GM23248 (cell line): Measurements from ENCODE around the gene OSBP2. TPM values are rescaled to one million over a fixed set of nuclear protein-coding genes. Genes with fewer than 3 reads are reported as not detected.

Experiments
- DNase-seq: peaks from one replicate; pipeline ENCODE4 v3.0.0-alpha.2; 2015
- H2AFZ ChIP-seq: fragments of 200-600 bp; sonication (generic); 2 replicates; pipeline ENCODE4 v1.6.1; 2016; ENCODE audit warnings: antibody characterized with exemption
- H3F3A ChIP-seq: fragments of 200-600 bp; sonication (generic); 2 replicates; pipeline ENCODE4 v1.6.1; 2016; ENCODE audit warnings: mild to moderate bottlenecking, antibody characterized with exemption, mixed run types; ENCODE audit not compliant: insufficient read depth
- H3K27ac ChIP-seq: fragments of 200-600 bp; sonication (generic); 2 replicates; pipeline ENCODE4 v1.5.1; 2016; ENCODE audit warnings: mild to moderate bottlenecking
- H3K27me3 ChIP-seq: fragments of 200-600 bp; sonication (generic); replicated peaks from 2 replicates; pipeline ENCODE4 v1.6.1; 2016; ENCODE audit warnings: mild to moderate bottlenecking; ENCODE audit not compliant: insufficient read depth
- H3K36me3 ChIP-seq: fragments of 200-600 bp; sonication (generic); 2 replicates; pipeline ENCODE4 v1.6.1; 2016; ENCODE audit warnings: low read depth, mild to moderate bottlenecking
- H3K4me1 ChIP-seq: fragments of 200-600 bp; sonication (generic); 2 replicates; pipeline ENCODE4 v1.6.1; 2016; ENCODE audit warnings: mild to moderate bottlenecking; ENCODE audit not compliant: insufficient read depth
- H3K4me2 ChIP-seq: fragments of 200-600 bp; sonication (generic); one replicate; pipeline ENCODE4 v1.6.1; 2016; ENCODE audit warnings: mild to moderate bottlenecking; ENCODE audit not compliant: unreplicated experiment
- H3K4me3 ChIP-seq: fragments of 200-600 bp; sonication (generic); 2 replicates; pipeline ENCODE4 v1.5.1; 2016; ENCODE audit warnings: mild to moderate bottlenecking
- H3K79me2 ChIP-seq: fragments of 200-600 bp; sonication (generic); 2 replicates; pipeline ENCODE4 v1.6.1; 2016; ENCODE audit warnings: mild to moderate bottlenecking; ENCODE audit not compliant: insufficient read depth
- H3K9ac ChIP-seq: fragments of 200-600 bp; sonication (generic); 2 replicates; pipeline ENCODE4 v1.6.1; 2016; ENCODE audit warnings: mild to moderate bottlenecking
- H3K9me2 ChIP-seq: fragments of 200-600 bp; sonication (generic); 2 replicates; pipeline ENCODE4 v1.6.1; 2016; ENCODE audit warnings: mixed run types, mild to moderate bottlenecking, moderate library complexity; ENCODE audit not compliant: insufficient read depth
- H3K9me3 ChIP-seq: fragments of 200-600 bp; sonication (generic); one replicate; pipeline ENCODE4 v1.6.1; 2017; ENCODE audit warnings: low read depth
- H4K20me1 ChIP-seq: fragments of 200-600 bp; sonication (generic); 2 replicates; pipeline ENCODE4 v1.6.0; 2016; ENCODE audit not compliant: insufficient read depth
- EZH2 ChIP-seq: fragments of 200-600 bp; sonication (generic); IDR thresholded peaks from 2 replicates; pipeline ENCODE4 v1.6.1; 2018; ENCODE audit warnings: antibody characterized with exemption, mild to moderate bottlenecking; ENCODE audit not compliant: insufficient read depth, poor library complexity, severe bottlenecking
- EZH2phosphoT487 ChIP-seq: fragments of 200-600 bp; sonication (generic); IDR thresholded peaks from 2 replicates; pipeline ENCODE4 v1.6.1; 2018; ENCODE audit warnings: antibody characterized with exemption, moderate library complexity, mild to moderate bottlenecking, low read depth; ENCODE audit not compliant: insufficient read depth
- WGBS, 2 experiments: methylation state at CpG; one replicate each; pipeline ENCODE4 v1.1.6; 2015 to 2017; ENCODE audit warnings: low lambda C conversion rate in 2 of 2, low coverage in 1 of 2; ENCODE audit errors: missing lambda C conversion rate in 2 of 2; 5-methylcytosine and 5-hydroxymethylcytosine counted together
- in situ Hi-C: fragments of 300-500 bp; cut with MboI; formaldehyde crosslinking; loops from 2 replicates; pipeline ENCODE4 v1.15.0; 2020
- polyA plus RNA-seq: library from polyadenylated mRNA; unstranded; fragments of >200 nt; fragmentation: Nextera tagmentation; extraction: Ambion mirVana; gene quantifications from 2 replicates; pipeline ENCODE4 v1.2.1, GENCODE V29; 2016
- total RNA-seq: library from RNA; depleted of rRNA; stranded (reverse); fragments of >200 nt; shearing (Covaris generic); gene quantifications from 2 replicates; pipeline ENCODE4 v1.2.3, GENCODE V29; 2014

Gene OSBP2
- total and polyA plus RNA-seq, 2 experiments from 2014 or later, result 1.1 to 1.3 TPM

DNA sequence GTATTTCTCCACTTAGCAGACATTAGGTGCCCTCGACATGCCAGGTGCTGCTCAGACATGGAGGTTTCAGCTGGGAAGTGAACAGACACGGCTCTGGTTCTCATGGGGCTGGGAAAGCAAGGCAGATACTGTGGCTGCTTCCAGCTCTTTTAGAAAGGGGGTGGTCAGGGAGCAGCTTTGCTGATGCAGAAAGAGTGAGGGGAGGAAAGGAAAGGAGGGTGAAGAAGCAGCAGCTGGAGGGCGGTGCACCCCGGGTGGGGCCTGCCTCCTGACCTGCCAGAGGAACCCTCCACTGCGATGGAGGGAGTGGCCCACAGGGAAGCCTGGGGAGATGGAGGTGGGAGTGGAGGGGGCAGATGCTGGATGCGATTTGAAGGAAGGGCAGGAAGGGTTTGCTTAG lies 197.1 kb downstream of the OSBP2 start:
- in situ Hi-C loops, result no loop called here
- H3K27me3 ChIP-seq, result no peaks in the 10 kb centered on the region
- H3K36me3 ChIP-seq, result no peaks in the 10 kb centered on the region
- no peaks in the 10 kb centered on the region for H3K79me2 ChIP-seq
- no peak overlapping the region for H3K4me2 ChIP-seq
- DNase-seq, result no peak
- H3K9ac ChIP-seq, result no peak overlapping the region
- H3K4me3 ChIP-seq, result no peak overlapping the region
- no peak overlapping the region for H3K27ac ChIP-seq
- H3K9me2 ChIP-seq, result no peaks in the 10 kb centered on the region
- H3K4me1 ChIP-seq, result no peaks in the 10 kb centered on the region
- H4K20me1 ChIP-seq, result no peaks in the 10 kb centered on the region
- WGBS, 2 experiments, result 90 to 91% methylated on average over 6 of the region's 6 CpGs
- H2AFZ ChIP-seq, result no peak overlapping the region
- H3K9me3 ChIP-seq, result no peaks in the 10 kb centered on the region
- TF ChIP-seq EZH2phosphoT487 (no peak), EZH2 (no peak)
- H3F3A ChIP-seq, result no peaks in the 10 kb centered on the region

DNA sequence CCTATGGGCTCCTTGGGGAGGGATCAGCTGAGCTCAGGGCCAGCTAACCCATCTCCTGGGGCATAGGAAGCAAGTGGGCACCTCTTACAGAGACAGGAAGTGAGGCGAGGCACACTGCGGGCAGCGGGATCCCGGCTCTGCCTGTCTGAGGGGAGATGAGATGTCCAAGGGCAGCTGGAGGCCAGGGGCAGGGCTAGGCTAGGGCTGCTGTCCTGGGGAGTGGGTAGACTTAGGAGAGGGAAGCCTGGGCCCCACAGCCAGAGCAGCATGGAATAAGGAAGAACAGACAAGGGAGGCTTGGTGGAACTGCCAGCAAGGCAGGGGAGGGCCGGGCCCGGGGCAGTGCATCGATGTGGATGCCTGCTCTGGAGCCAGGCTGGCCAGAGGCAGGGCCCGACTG lies 197.6 kb downstream of the OSBP2 start:
- Histone ChIP-seq H3K79me2 (no peaks in the 10 kb centered on the region), H4K20me1 (no peaks in the 10 kb centered on the region), H3F3A (no peaks in the 10 kb centered on the region), H3K27ac (no peak overlapping the region), H3K4me2 (no peak overlapping the region), H3K9me2 (no peaks in the 10 kb centered on the region), H3K36me3 (no peaks in the 10 kb centered on the region), H3K4me3 (no peak overlapping the region), H3K27me3 (no peaks in the 10 kb centered on the region), H3K9ac (no peak overlapping the region), H3K9me3 (no peaks in the 10 kb centered on the region), H2AFZ (no peak overlapping the region), H3K4me1 (no peaks in the 10 kb centered on the region)
- in situ Hi-C loops, result no loop called here
- DNase-seq, result no peak
- TF ChIP-seq EZH2phosphoT487 (no peak), EZH2 (no peak)
- WGBS, 2 experiments, result 90 to 96% methylated on average over 8 of the region's 8 CpGs

DNA sequence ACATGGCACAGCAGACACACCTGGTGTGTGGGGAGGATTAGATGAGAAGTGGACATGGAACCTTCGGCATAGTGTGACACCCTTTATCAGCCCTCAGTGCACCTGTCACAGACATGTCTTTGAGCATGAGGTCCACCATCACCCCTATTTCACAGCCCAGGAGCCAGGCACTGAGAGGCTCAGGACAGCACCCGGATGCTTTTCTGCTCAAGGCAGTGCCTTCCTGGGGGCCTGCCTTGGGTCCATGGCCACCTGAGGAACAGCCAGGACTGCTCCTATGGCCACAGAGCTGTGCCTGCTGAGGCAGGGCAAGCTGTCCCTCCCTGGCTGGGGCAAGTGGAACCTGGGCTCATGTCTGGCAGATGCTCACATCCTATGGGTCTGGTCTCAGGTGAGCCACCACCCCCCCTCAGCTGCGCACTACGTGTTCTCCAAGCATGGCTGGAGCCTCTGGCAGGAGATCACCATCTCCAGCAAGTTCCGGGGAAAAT lies 198.1 kb downstream of the OSBP2 start:
- H3K27ac ChIP-seq, result no peak overlapping the region
- H3K9me3 ChIP-seq, result no peaks in the 10 kb centered on the region
- no peak overlapping the region for H3K4me2 ChIP-seq
- no peaks in the 10 kb centered on the region for H3K27me3 ChIP-seq
- WGBS, 2 experiments, result 97 to 98% methylated on average over 5 of the region's 5 CpGs
- in situ Hi-C loops, result no loop called here
- H3K4me1 ChIP-seq, result no peaks in the 10 kb centered on the region
- no peak overlapping the region for H3K4me3 ChIP-seq
- H3K79me2 ChIP-seq, result no peaks in the 10 kb centered on the region
- H3K36me3 ChIP-seq, result no peaks in the 10 kb centered on the region
- H4K20me1 ChIP-seq, result no peaks in the 10 kb centered on the region
- DNase-seq, result no peak
- no peak overlapping the region for H2AFZ ChIP-seq
- no peaks in the 10 kb centered on the region for H3F3A ChIP-seq
- H3K9ac ChIP-seq, result no peak overlapping the region
- H3K9me2 ChIP-seq, result no peaks in the 10 kb centered on the region
- TF ChIP-seq EZH2phosphoT487, result no peak
- no peak for TF ChIP-seq EZH2

DNA sequence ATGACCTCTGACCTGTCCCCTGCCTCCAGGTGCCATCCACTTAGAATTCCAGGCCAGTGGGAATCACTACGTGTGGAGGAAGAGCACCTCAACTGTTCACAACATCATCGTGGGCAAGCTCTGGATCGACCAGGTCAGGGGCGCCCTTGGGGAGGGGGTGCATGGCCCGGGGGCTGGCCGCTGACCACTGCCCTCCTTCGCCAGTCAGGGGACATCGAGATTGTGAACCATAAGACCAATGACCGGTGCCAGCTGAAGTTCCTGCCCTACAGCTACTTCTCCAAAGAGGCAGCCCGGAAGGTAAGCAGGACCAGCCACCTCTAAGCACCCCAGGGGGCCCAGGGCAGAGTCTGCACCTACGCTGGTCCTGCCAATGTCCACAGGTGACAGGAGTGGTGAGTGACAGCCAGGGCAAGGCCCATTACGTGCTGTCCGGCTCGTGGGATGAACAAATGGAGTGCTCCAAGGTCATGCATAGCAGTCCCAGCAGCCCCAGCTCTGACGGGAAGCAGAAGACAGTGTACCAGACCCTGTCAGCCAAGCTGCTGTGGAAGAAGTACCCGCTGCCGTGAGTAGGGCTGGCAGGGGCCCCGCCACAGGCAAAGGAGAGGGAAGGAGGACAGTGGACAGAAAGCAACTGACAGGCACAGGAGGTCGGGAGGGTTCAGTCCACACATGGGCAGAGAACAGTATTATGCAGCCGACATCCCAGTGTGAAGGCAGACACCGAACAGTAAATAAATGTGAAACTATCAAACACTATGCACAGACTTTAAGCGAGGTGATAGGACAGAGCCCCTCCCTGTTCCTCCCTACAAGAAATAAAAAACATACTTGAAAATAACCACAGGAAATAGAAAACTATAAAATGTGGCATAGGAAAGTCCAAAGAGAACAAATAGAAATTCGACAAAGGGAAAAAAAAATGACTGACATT lies 199.0 kb downstream of the OSBP2 start:
- H3K4me1 ChIP-seq, result no peaks in the 10 kb centered on the region
- H3K9me2 ChIP-seq, result no peaks in the 10 kb centered on the region
- no peaks in the 10 kb centered on the region for H4K20me1 ChIP-seq
- H3K9me3 ChIP-seq, result no peaks in the 10 kb centered on the region
- H3K4me3 ChIP-seq, result no peak overlapping the region
- no peaks in the 10 kb centered on the region for H3F3A ChIP-seq
- H3K27ac ChIP-seq, result no peak overlapping the region
- 83 to 85% methylated on average over 21 to 23 of the region's 23 CpGs for WGBS, 2 experiments
- H3K4me2 ChIP-seq, result no peak overlapping the region
- in situ Hi-C loops, result no loop called here
- no peak for DNase-seq
- H2AFZ ChIP-seq, result no peak overlapping the region
- no peaks in the 10 kb centered on the region for H3K27me3 ChIP-seq
- H3K9ac ChIP-seq, result no peak overlapping the region
- no peaks in the 10 kb centered on the region for H3K36me3 ChIP-seq
- TF ChIP-seq EZH2 (no peak), EZH2phosphoT487 (no peak)
- H3K79me2 ChIP-seq, result no peaks in the 10 kb centered on the region
